ENCODE measurements around the gene WWOX.

The WWOX gene

DNA sequence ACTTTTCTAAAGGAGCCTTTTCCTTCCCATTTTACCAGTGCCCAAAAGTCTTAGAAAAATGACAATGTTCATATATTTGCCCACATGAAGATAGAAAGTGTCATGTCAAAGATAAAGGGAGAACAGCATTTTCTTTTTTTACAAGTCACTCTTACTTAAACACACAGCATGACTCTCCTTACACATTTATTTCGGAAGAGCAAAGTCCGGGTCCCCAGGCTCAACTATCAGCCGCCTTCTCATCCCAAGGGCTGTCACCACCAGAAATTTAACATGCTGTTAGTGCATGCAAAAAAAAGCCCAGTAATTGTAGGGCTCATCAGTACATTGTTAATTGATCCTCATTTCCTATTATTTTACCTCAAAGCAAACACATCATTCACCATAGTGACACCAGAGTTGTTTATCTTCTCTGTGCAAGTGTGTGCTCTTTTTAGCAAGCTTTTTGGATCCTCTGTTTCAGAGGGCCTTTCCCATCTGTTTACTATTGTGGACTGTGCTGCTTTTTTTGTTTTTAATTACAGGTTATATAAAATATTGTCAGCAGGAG, 560.3 kb downstream of the WWOX start:
- DNase-seq (ENCODE audit: low spot score): no peak

DNA sequence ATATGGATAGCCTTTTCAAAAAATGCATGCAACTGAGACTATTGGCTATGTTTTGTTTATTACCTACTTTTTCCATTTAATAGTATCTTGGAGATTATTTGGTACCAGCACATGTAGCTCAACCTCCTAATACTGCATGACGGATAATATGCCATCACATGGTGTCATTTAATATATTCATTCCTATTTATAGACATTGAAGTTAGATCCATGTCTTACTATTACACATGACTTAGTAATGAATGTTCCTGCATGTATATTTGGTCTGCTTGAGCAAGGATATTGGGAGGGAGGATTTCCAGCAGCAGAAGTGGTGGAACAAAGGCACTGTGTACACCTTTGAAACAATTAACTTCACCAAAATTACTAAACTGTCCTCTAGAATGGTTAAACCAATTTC, 561.3 kb downstream of the WWOX start:
- no peak for DNase-seq (ENCODE audit: low spot score)

DNA sequence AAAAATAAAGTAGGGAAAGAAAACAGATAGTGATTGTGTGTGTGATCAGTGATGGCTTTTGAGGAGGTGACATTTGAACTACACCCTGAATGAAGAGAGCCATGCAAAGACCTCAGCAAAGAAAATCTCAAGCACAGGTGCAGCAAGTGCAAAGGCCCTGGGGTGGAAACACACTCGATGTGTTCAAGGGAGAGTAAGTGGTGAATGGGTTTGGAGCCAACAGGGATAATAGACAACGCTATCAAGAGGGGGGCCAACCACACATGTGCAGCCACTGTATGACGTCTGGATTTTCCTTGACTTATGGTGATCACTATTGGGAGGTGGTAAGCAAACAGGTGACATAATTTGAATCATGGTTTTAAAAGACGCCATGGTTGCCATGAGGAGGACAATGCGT, 564.2 kb downstream of the WWOX start:
- DNase-seq (ENCODE audit: low spot score): no peak

DNA sequence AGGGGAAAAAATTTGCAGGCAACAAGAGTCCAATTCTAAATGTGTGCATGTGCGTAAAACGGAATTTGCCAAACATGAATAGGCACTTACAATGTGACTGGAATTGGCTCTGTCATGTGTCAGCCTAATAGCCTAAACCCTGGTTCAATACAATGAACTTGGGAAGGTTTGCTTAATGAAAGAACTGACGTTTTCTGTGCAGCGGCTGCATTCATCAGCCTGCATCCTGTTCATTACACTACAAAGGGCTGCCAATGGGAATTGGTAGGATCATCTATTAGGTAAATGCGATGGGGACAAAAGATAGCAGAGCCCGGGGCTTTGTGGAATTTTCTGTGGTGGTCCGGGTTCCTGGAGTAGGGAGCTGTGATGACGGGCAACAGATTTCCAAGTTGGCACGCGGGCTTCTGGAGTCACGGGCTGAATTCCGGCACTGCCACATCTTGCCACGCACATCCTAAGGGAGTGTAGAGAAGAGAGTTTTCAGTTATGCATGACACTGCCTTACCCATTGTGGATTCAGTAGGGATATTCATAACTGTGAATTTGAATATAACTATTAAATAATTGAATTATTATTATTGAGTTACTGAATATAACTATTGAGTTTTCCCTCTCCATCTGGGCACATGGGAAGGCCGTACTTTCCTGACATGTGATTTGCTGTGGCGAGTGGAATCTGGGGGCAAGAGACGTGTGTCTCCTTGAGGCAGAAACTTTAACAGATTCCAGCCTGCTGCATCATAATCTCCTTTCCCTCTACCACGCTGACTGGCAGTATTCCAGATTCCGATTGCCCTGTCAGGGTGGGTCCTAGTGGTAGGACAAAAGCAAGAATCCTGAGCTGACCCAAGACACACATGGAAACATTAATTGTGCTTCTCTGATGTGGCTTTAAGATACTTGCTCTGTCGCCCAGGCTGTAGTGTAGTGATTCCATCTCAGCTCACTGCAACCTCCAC, 565.6 kb downstream of the WWOX start:
- no peak for DNase-seq (ENCODE audit: low spot score)

DNA sequence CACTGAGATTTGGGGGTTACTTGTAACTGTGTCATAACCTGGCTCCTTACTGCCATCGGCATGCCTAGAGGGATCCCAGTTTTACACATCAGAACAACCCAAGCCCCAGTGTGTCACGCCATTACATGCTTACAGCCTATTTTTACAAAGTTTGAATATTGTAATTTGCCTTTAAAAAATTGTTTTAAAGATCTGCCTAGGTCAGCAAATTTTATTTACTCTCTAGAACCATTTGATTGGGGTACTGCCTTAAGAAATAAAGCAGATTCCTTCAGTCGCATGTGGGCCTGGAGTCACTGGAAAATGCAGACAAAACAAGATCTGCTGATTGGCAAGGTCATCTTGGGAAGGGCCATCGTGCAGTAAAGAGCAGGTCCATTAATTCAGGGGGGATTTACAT, 566.9 kb downstream of the WWOX start:
- DNase-seq (ENCODE audit: low spot score): no peak

DNA sequence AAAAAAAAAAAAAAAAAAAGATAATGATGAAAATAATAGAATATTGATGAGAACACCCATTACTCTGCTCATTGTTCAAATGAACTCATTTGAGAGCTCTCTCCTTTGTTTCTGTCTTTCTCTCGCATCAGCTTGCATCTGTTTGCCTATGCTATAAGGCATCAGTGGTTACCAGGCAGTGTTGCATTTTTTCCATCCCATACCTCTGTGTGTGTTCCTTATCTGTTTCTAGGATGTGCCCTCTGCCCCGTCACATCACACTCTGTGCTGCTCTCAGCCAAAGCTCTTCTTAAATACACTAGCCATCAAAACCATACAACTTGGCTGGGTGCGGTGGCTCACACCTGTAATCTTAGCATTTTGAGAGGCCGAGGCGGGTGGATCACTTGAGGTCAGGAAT, 568.2 kb downstream of the WWOX start:
- DNase-seq (ENCODE audit: low spot score): no peak

DNA sequence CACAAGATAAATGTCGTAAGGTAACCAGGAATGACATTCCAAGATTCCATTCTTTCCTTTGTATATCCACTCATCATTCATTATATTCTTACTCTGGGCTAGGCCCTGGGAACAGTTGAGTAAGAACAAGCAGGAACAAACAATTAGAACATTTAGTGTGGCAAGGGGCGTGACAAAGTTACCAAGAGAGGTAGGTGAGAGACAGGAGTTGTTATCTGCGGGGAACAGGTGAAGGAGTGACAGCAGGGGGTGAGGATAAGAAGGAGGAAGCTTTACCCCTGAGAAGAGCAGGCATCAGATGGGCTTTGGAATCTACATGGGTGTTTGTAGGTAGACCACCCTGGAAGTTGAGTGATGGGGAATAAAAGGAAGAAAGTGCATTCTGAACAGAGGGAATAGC, 568.9 kb downstream of the WWOX start:
- no peak for DNase-seq (ENCODE audit: low spot score)

DNA sequence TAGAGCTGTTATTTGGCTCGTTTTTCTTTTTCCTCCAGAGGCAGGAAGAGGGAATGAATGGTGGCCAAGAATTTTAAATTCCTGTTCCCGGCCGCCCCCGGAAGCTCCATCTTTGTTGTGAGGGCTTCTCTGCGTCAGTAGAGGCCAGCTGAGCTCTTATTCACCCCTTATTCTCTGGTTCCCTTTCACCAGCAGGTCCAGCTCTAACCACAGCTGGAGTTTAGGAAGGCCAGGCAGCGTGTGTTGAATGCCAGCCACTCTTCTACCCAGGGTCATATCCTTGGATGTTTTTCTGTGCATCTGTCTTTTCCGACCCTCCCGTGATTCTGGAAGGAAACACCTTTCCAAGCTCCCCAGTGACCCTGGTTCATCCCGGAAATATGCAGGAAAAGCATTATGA, 570.5 kb downstream of the WWOX start:
- DNase-seq (ENCODE audit: low spot score): no peak

DNA sequence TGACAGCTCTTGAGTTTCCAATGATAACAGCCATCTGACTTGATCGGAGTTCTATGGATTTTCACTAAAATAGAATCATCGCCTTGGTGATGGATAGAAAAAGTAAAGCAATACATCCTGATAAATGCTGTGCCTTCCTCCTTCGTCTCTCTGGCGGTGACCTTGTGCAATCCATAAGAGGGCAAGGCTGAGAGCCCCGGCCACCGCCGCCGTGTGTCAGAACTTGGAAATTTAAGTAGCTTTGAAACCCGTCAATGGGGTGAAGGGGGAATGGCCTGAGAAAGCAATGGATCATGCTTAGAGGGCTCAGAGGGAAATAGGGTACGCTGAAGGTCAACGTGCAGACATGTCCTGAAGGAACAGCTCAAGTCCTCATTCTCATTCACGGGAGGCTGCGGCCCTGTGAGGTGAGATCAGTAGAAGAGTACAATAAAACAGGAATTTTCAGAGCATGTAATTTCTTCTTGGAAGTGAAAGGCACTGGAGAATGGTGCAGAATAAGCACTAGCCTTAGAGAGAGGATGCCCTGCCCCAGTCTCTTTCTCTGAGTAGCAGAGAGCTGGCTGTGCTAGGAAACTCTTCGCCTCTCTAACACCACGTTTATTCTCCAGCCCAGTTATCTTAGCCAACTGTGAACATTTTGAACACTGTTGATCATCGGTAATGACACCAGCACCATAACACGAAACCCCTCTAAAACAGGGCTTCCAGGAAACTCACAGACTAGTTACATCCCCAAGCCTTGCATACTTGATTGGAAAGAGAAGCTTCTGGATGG, 573.5 kb downstream of the WWOX start:
- DNase-seq (ENCODE audit: low spot score): no peak

DNA sequence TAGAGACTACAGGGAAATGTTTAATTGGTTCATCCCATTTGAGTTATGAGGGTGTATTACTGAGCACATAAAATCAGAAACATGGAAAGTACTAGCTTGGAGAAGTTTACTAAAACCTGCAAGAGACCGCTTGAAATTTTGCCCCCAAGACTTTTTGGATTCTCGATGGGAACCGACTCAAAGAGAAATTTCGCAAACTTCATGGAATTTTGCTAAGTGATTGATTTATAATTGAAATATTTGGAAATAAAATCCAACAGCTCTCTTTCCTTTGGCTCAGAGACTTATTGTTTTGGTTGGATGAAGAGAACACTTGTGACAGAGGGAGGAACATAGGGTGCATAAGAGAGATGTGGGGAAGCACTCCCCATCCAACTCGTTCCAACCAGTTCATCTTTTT, 574.4 kb downstream of the WWOX start:
- no peak for DNase-seq (ENCODE audit: low spot score)

DNA sequence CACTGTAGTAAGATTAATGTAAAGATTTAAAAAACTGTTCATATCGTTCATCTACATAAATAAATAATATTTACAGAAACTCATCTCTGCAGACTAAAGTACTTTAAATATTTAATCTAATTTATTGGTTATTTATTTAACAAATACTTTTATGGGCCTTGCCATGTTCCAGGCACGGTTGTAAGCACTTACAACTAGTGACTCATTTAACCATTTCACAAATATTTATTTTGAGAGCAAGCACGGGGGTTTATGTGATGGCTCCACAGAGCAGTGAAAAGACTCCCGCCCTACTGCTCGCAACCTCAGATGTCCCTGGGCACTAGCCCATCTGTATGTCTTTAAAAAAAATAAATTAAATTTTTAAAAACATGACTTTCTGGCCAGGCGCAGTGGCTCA, 575.9 kb downstream of the WWOX start:
- no peak for DNase-seq (ENCODE audit: low spot score)

DNA sequence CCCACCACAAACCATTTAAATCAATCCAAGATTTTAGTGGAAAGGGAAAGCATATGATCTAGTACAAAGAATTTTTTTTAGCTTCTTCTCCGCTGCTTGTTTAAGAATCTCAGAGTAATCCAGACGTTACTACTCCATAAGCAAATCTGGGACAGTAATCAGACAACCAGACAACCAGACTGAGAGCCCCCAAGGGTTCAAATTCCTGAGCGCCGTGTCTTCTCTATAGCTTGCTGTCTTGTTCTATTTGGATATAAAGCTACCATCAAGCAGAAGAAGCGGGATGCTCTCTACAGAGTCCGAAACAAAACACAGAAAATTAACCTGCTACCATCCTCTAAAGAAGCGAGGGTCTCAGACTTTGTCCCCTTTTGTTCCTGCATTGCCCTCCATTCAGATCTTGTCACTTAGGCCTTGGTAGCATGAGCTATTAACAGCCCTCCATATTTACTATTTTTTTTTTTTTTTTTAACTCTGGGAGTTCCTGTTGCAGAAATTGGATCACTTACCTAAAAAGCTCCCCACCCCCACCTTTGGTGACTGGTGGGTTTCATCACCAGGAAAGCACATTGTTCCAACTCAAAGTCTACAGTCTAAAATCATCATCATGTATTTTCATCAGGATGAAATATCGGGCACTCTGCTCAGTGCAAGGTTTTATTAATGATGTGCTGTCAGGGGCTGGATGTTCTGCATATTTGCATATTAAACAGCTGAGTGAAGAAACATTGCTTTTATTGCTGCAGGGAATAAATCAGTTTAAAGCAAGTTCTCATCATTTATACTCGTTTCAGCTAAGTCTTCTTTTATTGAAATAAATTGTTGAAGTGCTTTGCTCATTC, 576.7 kb downstream of the WWOX start:
- DNase-seq (ENCODE audit: low spot score): no peak

DNA sequence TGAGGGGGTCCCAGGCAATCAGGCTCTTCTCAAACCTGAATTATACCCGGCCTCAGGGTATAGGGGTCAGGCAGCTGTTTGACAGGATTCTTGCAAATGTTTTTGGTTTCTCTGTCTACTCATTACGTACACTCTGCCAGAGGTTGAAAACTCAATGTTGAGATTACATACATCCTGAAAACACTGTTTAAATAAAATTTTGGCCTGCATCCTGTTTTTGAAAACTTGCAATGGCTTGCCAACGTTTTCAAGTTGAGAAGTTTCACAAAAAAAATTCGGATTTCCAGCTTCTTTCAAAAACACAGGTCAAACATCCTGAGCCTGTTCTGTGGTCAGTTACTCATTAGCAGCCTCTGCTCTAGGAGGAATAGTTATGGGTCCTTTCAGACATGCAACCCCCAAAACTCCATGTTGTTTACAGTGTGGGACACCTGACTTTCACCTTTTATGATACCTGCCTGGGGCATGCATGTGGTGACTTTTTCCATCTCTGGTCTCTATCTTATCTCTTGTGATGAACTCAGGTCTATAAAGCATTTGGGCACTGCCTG, 577.8 kb downstream of the WWOX start:
- no peak for DNase-seq (ENCODE audit: low spot score)

DNA sequence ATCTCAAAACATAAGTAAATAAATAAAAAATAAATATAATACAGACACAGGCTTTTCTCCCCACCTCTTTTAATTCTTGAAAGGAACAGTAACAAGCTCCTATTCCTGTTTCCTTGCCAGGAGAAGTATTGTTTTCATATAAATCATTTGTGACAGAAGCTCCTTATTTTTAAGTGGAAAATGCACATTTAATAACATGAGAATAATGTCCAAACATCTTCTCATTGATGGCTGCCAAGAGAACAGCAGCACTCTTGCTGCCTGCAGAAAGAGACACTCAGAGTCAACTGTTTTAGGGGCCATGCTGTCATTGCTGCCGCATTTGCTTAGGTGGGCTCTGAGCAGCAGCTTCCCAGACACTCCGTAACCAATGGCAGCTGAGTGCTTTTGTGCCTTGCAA, 580.1 kb downstream of the WWOX start:
- no peak for DNase-seq (ENCODE audit: low spot score)

DNA sequence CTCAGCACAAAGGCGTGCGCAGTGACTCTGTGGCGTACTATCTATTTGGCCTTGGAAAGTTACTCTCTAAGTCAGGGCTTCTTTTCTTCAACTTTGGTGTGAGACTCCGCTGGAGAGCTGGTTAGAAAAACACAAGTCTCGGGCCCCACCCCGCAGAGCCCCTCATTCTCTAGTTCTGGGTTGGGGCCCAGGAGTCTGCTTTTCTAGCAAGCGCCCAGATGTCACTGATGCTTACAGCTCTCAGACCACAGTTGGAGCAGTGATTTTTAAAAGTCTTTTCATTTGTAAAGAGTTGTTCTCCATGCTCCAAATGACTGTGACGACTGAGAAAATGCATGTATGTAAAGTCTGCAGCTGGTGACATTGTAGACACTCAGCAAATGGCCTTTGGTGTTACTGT, 582.3 kb downstream of the WWOX start:
- DNase-seq (ENCODE audit: low spot score): no peak

DNA sequence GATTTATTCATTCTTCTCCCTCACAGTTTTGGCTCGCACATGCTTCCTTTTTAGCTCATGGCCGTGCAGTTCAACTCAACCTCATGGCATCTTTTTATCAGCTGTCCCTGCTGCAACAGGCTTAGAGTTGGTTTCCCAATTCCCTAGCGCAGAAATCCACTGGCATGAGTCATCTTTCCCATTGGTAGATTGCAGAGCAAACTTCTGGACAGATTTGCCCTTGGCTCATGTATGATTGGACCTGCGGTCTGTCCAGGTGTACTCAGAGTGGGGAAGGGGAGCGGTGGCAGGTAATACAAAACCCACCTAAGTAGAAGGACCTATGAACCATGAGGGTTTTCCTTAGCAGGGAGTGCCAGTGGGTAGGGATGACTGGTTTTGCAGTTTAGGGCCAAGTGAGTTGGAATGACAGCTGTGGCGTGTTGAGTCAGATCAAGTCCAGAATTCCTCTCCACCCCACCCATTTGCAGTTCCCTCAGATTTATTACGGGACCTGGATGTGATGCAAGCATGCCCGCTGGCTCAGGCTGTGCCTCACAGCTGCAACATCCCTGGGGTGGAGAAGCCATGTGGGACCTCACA, 584.7 kb downstream of the WWOX start:
- no peak for DNase-seq (ENCODE audit: low spot score)

DNA sequence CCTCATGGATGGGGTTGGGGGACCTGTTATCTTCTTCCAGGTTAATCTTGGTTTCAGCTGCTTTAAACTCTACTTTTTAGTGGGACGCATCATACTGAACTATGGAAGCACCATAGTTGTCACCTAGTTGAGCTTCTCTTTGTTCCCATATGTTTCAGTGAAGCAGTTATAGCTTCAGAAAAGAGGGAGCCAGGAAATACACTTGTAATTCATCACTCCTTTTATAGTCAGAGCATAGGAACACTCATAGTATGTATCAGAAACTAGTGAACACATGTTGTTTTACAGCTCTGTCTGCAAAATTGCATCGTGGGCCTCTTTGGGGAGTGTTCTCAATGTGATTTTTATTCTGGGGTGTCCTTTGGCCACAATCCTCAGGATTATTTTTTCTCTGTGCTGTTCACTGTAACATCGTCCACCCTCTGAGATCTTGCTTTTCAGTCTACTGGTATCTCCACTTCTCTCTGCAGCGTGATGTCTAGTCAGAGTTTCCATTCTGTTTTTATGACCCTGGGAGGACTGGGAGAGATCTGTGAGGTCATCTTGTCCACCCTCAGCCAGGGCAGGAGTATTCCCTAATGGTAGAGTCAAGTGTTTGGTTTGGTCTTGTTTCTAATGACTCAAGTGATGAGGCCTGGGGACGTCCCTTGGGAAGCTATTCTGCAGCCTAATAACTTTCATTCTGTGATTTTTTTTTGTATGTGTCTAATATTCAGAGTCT, 585.4 kb downstream of the WWOX start:
- no peak for DNase-seq (ENCODE audit: low spot score)

DNA sequence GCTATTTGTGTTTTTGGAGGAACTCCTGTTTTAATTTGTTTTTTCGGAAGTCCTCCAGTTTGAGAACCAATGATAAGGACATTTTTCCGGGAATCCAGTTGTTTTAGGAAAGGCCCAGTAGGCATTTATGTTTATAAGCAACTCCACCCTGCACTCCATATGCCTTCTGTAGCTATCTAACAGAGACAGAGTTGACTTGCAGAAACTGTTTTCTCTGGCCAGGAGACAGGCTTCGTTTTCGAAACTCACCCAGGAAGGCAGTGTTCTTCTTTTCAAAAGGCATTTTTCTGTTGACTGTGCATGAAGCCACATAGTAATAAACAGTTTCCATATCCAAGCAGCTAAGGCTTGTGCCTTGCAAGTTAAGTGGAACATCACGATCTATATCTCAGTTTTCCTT, 587.1 kb downstream of the WWOX start:
- DNase-seq (ENCODE audit: low spot score): no peak

DNA sequence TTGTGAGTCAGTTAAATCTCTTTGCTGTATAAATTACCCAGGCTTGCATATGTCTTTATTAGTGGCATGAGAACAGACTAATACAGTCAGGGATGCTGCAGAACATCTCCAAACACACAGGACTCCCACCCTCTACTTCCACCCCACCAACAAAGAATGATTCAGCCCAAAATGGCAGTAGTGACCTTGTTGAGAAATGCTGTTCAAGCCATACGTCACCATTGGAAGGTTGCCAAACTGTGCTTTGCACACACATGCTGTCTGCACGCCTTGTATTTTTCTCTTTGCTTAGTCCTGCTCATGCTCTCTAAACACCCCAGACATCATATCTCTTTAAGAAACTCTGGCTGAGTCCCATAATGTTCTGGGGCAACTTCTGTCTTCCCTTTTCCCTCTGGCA, 589.6 kb downstream of the WWOX start:
- DNase-seq (ENCODE audit: low spot score): no peak

DNA sequence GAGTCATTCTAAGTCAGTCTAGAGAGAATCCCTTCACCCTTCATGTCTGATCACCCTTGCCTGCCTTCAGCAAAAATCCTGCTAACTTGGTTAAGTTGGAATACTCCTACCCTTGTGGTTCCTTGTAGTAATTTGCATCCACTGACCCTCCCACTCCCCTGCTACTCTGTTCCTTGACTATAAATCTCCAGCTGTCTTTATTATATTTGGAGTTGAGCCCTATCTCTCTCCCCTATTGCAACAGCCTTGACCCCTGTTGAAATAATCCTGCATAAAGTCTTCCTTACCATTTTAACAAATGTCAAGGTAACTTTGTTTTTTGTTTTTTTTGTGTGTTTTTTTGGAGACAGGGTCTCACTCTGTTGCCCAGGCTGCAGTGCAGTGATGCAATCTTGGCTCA, 590.1 kb downstream of the WWOX start:
- DNase-seq (ENCODE audit: low spot score): no peak

DNA sequence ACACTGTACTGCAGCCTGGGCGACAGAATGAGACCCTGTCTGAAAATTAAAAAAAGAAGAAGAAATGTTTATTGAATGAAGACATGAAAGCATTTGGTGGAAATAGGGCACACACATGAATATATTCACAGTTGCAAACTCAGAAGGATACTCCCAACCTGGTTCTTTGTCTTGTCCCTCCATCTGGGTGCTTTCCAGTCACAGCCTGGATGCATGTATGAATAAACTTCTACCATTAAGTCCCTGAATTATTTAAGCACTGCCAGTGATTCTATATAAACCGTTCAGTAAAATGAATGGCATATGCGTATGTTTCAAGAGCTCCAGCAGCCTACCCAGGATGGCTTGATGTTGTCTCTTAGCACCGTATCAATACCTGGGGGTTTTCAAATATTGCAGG, 591.1 kb downstream of the WWOX start:
- DNase-seq (ENCODE audit: low spot score): no peak

All from RKO (cell line).